GM18909 (cell line): Measurements from ENCODE around the gene OR10T2.
"Not testable (repeated sequence)": the region's sequence is repeated elsewhere in the genome, so short reads cannot be mapped to it uniquely, and the experiment has no call there.

Experiments
- ATAC-seq: cut with Tn5 transposase; IDR thresholded peaks from one replicate; pipeline ENCODE4 v1.9.1; 2021; ENCODE audit warnings: mild to moderate bottlenecking; ENCODE audit not compliant: unreplicated experiment, poor library complexity

Gene OR10T2

GRCh38 chr1:158357441-158357840 lies 41.8 kb downstream of the OR10T2 start:
- ATAC-seq, result no peak

- no peak for ATAC-seq
Measured at GRCh38 chr1:158356616-158357015, 42.6 kb downstream of the OR10T2 start.

GRCh38 chr1:158355773-158356285 lies 43.4 kb downstream of the OR10T2 start:
- no peak for ATAC-seq

- no peak for ATAC-seq
Measured at GRCh38 chr1:158354255-158354654, 45.0 kb downstream of the OR10T2 start.

- no peak for ATAC-seq
Measured at GRCh38 chr1:158353303-158354075, 45.8 kb downstream of the OR10T2 start, which contains the start of gene CD1E. Gene CD1E (plus strand): TSS chr1:158353894. CDS start chr1:158353989, 95 bp downstream.

- ATAC-seq, result not testable (repeated sequence)
Measured at GRCh38 chr1:158348946-158349345, 50.3 kb downstream of the OR10T2 start.
